Lower leg skin (tissue), 3 donors: Measurements from ENCODE around the gene CEACAM5.

Experiments used
- CTCF ChIP-seq, 3 donors: fragments of 450-650 bp; IDR thresholded peaks; one replicate each; pipeline ENCODE4 v1.5.1; 2016; ENCODE audit warnings: antibody characterized with exemption in 3 of 3, mild to moderate bottlenecking in 3 of 3, moderate library complexity in 2 of 3
- POLR2A ChIP-seq, 2 donors: fragments of 450-650 bp; IDR thresholded peaks; one replicate each; pipeline ENCODE4 v1.6.1; 2016 to 2017; ENCODE audit warnings: antibody characterized with exemption in 2 of 2, mild to moderate bottlenecking in 1 of 2, moderate library complexity in 1 of 2

- no peak for TF ChIP-seq CTCF (IDR thresholded peaks at IDR 0.05)
- no peak for TF ChIP-seq POLR2A (IDR thresholded peaks at IDR 0.05)
These were observed 12.7 kb upstream of the CEACAM5 start for GRCh38 chr19:41695745-41696144.
